Hepatocyte (in vitro differentiated cells): Measurements from ENCODE around the gene IL27RA. TPM values are rescaled to one million over a fixed set of nuclear protein-coding genes. Genes with fewer than 3 reads are reported as not detected.

Experiments
- DNase-seq: peaks from one replicate; pipeline ENCODE4 v3.0.0-alpha.2; 2016; ENCODE audit warnings: low spot score
- H2AFZ ChIP-seq: fragments of 200-600 bp; sonication (generic); 2 replicates; pipeline ENCODE4 v1.6.0; 2016; ENCODE audit warnings: antibody characterized with exemption, mild to moderate bottlenecking
- H3K27ac ChIP-seq: fragments of 200-600 bp; sonication (generic); 2 replicates; pipeline ENCODE4 v1.5.1; 2016; ENCODE audit warnings: mild to moderate bottlenecking
- H3K27me3 ChIP-seq: fragments of 200-600 bp; sonication (generic); 2 replicates; pipeline ENCODE4 v1.6.1; 2016
- H3K36me3 ChIP-seq: fragments of 200-600 bp; sonication (generic); replicated peaks from 2 replicates; pipeline ENCODE4 v1.5.1; 2016; ENCODE audit warnings: low read depth; ENCODE audit not compliant: insufficient read depth
- H3K4me1 ChIP-seq: fragments of 200-600 bp; sonication (generic); 2 replicates; pipeline ENCODE4 v1.5.1; 2016; ENCODE audit warnings: mild to moderate bottlenecking, moderate library complexity; ENCODE audit not compliant: insufficient read depth
- H3K4me2 ChIP-seq: fragments of 200-600 bp; sonication (generic); 2 replicates; pipeline ENCODE4 v1.6.0; 2016
- H3K4me3 ChIP-seq: fragments of 200-600 bp; sonication (generic); 2 replicates; pipeline ENCODE4 v1.5.1; 2016; ENCODE audit warnings: mild to moderate bottlenecking
- H3K79me2 ChIP-seq: fragments of 200-600 bp; sonication (generic); 2 replicates; pipeline ENCODE4 v1.6.0; 2017; ENCODE audit warnings: mild to moderate bottlenecking
- H3K9me2 ChIP-seq: fragments of 200-600 bp; sonication (generic); replicated peaks from 2 replicates; pipeline ENCODE4 v1.6.0; 2017; ENCODE audit warnings: mild to moderate bottlenecking; ENCODE audit not compliant: insufficient read depth
- H3K9me3 ChIP-seq: fragments of 200-600 bp; sonication (generic); 2 replicates; pipeline ENCODE4 v1.5.1; 2016; ENCODE audit warnings: low read depth, mild to moderate bottlenecking
- H4K20me1 ChIP-seq: fragments of 200-600 bp; sonication (generic); 2 replicates; pipeline ENCODE4 v1.6.0; 2016; ENCODE audit warnings: mild to moderate bottlenecking; ENCODE audit not compliant: insufficient read depth, poor library complexity, severe bottlenecking
- EZH2 ChIP-seq: fragments of 200-600 bp; sonication (generic); IDR thresholded peaks from 2 replicates; pipeline ENCODE4 v1.6.1; 2016; ENCODE audit warnings: antibody characterized with exemption, mild to moderate bottlenecking, borderline replicate concordance
- EZH2phosphoT487 ChIP-seq: fragments of 200-600 bp; sonication (generic); IDR thresholded peaks from one replicate; pipeline ENCODE4 v1.6.1; 2018; ENCODE audit warnings: antibody characterized with exemption, mild to moderate bottlenecking, low read depth, moderate library complexity; ENCODE audit not compliant: unreplicated experiment, severe bottlenecking
- WGBS: methylation state at CpG from one replicate; pipeline ENCODE4 v1.1.6; 2016; ENCODE audit warnings: low lambda C conversion rate; ENCODE audit errors: missing lambda C conversion rate; 5-methylcytosine and 5-hydroxymethylcytosine counted together
- polyA plus RNA-seq: library from polyadenylated mRNA; unstranded; fragments of >200 nt; fragmentation: Nextera tagmentation; extraction: Ambion mirVana; gene quantifications from 2 replicates; pipeline ENCODE4 v1.2.1, GENCODE V29; 2016
- total RNA-seq: library from RNA; depleted of rRNA; stranded (reverse); fragments of >200 nt; gene quantifications from 2 replicates; pipeline ENCODE4 v1.2.3, GENCODE V29; 2014
- TF ChIP-seq, protein P1 (sequence below): fragments of 200-600 bp; sonication (generic); IDR thresholded peaks from 2 replicates; pipeline ENCODE4 v1.5.1; 2016; ENCODE audit warnings: antibody characterized with exemption, mild to moderate bottlenecking; ENCODE audit not compliant: poor library complexity

Gene IL27RA
- total and polyA plus RNA-seq, 2 experiments from 2014 or later = 1.9 to 2.3 TPM

- 97% methylated on average over 3 of the region's 3 CpGs for WGBS
- peaks cover 4% of the 10 kb centered on the region for H3K4me1 ChIP-seq
Measured at GRCh38 chr19:14053032-14053431, 21.5 kb downstream of the IL27RA start.

GRCh38 chr19:14053500-14053899, 21.9 kb downstream of the IL27RA start:
- no peaks in the 10 kb centered on the region for H3K79me2 ChIP-seq
- H3K27me3 ChIP-seq = peaks cover 8% of the 10 kb centered on the region
- no peak overlapping the region for H3K4me3 ChIP-seq
- H2AFZ ChIP-seq = no peak overlapping the region
- no peak overlapping the region for H3K4me2 ChIP-seq
- WGBS = 96% methylated on average over 11 of the region's 11 CpGs
- no peak for DNase-seq
- TF ChIP-seq, protein P1, sequence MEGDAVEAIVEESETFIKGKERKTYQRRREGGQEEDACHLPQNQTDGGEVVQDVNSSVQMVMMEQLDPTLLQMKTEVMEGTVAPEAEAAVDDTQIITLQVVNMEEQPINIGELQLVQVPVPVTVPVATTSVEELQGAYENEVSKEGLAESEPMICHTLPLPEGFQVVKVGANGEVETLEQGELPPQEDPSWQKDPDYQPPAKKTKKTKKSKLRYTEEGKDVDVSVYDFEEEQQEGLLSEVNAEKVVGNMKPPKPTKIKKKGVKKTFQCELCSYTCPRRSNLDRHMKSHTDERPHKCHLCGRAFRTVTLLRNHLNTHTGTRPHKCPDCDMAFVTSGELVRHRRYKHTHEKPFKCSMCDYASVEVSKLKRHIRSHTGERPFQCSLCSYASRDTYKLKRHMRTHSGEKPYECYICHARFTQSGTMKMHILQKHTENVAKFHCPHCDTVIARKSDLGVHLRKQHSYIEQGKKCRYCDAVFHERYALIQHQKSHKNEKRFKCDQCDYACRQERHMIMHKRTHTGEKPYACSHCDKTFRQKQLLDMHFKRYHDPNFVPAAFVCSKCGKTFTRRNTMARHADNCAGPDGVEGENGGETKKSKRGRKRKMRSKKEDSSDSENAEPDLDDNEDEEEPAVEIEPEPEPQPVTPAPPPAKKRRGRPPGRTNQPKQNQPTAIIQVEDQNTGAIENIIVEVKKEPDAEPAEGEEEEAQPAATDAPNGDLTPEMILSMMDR = no peak
- TF ChIP-seq EZH2phosphoT487 = no peak
- TF ChIP-seq EZH2 = no peak
- no peak overlapping the region for H3K27ac ChIP-seq
- no peaks in the 10 kb centered on the region for H3K9me2 ChIP-seq
- no peaks in the 10 kb centered on the region for H4K20me1 ChIP-seq
- no peaks in the 10 kb centered on the region for H3K9me3 ChIP-seq
- H3K4me1 ChIP-seq = peaks cover 5% of the 10 kb centered on the region
- no peaks in the 10 kb centered on the region for H3K36me3 ChIP-seq

More at GRCh38 chr19:14053032-14053431, 21.5 kb downstream of the IL27RA start:
- Histone ChIP-seq H3K27ac (no peak overlapping the region), H4K20me1 (no peaks in the 10 kb centered on the region), H3K36me3 (no peaks in the 10 kb centered on the region), H3K27me3 (peaks cover 4% of the 10 kb centered on the region), H3K79me2 (no peaks in the 10 kb centered on the region), H3K9me3 (no peaks in the 10 kb centered on the region), H2AFZ (no peak overlapping the region), H3K4me3 (no peak overlapping the region), H3K4me2 (no peak overlapping the region), H3K9me2 (no peaks in the 10 kb centered on the region)
- no peak for DNase-seq
- TF ChIP-seq EZH2 (no peak), EZH2phosphoT487 (no peak)
- TF ChIP-seq, protein P1 = no peak

DNA sequence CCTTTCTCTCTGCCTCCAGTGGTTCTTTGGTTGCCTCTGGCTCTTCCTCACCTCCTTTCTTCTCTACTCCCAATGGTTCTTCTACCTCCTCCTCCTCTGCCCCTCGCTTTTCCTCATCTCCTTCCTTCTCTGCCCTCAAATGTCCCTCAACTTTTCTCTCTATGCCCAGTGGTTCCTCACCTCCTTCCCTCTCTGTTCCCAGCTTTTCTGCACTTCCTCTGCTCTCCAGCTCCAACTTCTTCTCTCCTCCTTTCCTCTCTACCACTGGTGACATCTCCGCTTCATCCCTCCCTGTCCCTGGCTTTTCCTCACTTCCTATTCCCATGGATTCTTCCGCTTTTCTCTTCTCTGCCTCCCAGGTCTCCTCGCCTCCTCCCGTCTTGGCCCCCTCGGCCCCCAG, 22.5 kb downstream of the IL27RA start:
- H4K20me1 ChIP-seq = no peaks in the 10 kb centered on the region
- no peaks in the 10 kb centered on the region for H3K9me2 ChIP-seq
- H3K4me3 ChIP-seq = no peak overlapping the region
- 95% methylated on average over 6 of the region's 6 CpGs for WGBS
- no peak overlapping the region for H2AFZ ChIP-seq
- no peak for DNase-seq
- peaks cover 5% of the 10 kb centered on the region for H3K4me1 ChIP-seq
- TF ChIP-seq, protein P1 = no peak
- TF ChIP-seq EZH2 (no peak), EZH2phosphoT487 (no peak)
- no peak overlapping the region for H3K4me2 ChIP-seq
- no peaks in the 10 kb centered on the region for H3K9me3 ChIP-seq
- peaks cover 14% of the 10 kb centered on the region for H3K27me3 ChIP-seq
- no peaks in the 10 kb centered on the region for H3K79me2 ChIP-seq
- no peak overlapping the region for H3K27ac ChIP-seq
- no peaks in the 10 kb centered on the region for H3K36me3 ChIP-seq

GRCh38 chr19:14054721-14055120, 23.2 kb downstream of the IL27RA start:
- peaks cover 16% of the 10 kb centered on the region for H3K27me3 ChIP-seq
- no peak overlapping the region for H2AFZ ChIP-seq
- DNase-seq = no peak
- H3K4me1 ChIP-seq = peaks cover 5% of the 10 kb centered on the region
- H3K27ac ChIP-seq = no peak overlapping the region
- no peaks in the 10 kb centered on the region for H4K20me1 ChIP-seq
- H3K36me3 ChIP-seq = no peaks in the 10 kb centered on the region
- H3K4me2 ChIP-seq = no peak overlapping the region
- TF ChIP-seq, protein P1 = no peak
- TF ChIP-seq EZH2phosphoT487 (no peak), EZH2 (no peak)
- no peak overlapping the region for H3K4me3 ChIP-seq
- H3K9me3 ChIP-seq = no peaks in the 10 kb centered on the region
- no peaks in the 10 kb centered on the region for H3K79me2 ChIP-seq
- 96% methylated on average over 10 of the region's 11 CpGs for WGBS
- no peaks in the 10 kb centered on the region for H3K9me2 ChIP-seq
